HG03342 (cell line): ENCODE measurements around the gene MYO16.
"Not testable (repeated sequence)": the region's sequence is repeated elsewhere in the genome, so short reads cannot be mapped to it uniquely, and the experiment has no call there.

Source experiments
- ATAC-seq: cut with Tn5 transposase; IDR thresholded peaks from one replicate; pipeline ENCODE4 v1.9.1; 2021; ENCODE audit warnings: mild to moderate bottlenecking, moderate library complexity; ENCODE audit not compliant: unreplicated experiment

The MYO16 gene

DNA sequence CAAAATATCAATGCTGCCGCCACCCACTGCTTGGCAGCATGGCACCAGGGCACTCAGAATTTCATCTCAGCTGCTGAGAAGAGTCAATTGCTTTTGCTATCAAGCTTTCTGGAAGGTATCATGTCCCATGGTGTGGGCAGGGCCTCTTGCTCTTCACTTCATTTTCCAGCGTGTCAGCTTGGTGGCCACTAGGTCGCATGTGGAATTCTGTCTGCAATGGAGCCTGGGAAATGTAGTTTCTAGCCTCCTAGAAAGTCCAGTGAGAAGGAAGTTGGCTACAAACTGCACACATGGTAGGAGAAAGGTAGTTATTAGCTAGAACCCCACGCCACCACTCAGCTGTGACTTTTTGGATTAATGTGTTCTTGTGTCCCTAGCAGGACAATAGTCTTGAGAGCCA is 105.3 kb downstream of the MYO16 start:
- ATAC-seq, result no peak

DNA sequence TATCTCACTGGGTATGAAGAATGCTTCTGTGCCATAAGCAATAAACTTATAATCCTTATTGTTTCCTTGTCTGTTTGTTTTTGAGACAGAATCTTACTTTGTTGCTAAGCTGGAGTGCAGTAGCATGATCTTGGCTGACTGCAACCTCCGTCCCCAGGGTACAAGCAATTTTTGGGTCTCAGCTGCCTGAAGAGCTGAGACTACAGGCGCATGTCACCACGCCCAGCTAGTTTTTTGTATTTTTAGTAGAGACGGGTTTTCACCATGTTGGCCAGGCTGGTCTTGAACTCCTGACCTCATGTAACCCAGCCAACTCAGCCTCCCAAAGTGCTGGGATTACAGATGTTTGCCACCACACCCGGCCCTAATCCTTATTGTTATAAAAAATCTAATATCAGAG is 112.5 kb downstream of the MYO16 start:
- ATAC-seq, result no peak

DNA sequence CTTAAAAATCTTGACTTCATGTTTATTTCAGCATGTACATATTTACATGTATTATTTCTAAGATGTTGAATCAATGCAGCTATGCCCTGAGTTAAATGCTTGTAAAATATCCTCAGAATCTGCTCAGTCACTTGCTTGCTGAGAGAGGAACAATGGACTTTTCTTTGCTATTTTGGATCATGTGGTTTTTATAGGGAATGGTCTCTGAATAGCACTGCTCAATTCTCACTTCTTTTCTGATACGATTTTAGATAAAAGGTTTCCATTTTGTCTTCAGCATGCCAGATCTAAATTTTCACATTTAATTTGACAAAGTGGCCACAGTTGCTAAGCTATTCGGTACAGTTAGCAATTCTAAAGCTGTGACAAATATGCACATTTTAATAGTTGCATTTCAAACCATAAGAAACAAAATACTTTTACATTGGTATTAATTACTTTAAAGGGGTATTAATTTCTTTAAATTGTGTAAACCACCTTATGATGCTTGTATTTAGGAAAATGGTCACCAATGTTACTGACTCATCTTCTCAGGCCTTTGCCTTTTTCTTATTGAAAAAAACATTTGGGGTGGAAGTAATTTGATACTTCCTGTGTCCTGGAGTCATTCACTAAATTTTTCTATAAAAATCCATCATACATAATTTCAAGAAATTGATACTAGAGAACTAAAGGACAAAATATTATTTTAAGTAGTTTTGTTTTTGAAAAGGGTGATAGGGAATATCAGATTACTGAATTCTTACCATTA is 113.5 kb downstream of the MYO16 start:
- ATAC-seq, result no peak

DNA sequence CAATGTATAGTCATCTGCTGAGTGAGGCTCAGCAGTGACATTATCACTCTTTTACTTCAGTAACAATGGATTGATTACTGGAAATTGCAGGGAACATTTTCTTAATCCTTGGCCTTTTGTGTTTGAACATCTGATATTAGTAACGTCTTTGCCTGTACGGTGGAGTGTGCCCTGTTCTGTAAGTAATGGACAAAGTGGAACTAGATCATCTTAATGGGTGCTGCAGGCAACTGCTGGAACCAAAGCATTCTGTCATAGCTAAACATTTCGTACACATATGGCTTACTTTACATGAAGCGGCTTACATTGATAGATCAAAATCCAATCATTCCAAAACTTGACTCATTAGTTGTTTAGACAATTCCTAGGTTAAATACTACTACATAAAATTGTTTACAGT is 114.1 kb downstream of the MYO16 start:
- ATAC-seq, result no peak

DNA sequence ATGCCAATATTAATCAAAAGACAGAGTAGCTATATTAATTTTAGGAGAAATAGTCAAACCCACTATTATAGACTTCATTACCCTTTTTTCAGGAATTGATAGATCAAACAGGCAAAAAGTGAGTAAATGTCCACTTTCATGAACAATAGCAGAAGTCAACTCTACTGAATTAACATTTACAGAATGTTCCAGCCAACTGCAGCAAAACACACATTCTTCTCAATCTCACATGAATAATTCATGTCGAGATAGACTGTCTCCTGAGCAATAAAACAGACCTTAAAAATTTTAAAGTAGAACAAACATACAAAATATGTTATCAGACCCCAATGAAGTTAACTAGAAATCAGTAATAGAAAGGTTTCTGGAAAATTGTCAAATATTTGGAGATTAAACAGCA is 118.4 kb downstream of the MYO16 start:
- no peak for ATAC-seq

DNA sequence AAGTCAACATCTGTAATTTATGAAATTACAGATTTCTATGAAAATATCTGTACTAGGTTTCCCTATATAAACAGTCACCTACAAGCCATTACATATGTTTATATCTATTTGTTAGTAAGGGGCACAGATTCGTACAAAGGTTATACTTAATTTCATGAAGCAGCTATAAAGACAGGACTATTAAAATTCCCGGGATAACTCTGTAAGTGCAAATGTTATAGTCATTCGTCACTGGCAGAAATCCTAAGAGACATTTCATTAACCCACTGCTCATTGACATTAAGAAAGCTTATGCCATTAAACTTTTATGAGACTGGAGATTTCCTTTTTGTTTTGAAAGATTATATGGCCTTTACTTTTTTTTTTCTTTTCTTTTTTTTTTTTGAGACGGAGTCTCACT is 122.9 kb downstream of the MYO16 start:
- ATAC-seq, result no peak

DNA sequence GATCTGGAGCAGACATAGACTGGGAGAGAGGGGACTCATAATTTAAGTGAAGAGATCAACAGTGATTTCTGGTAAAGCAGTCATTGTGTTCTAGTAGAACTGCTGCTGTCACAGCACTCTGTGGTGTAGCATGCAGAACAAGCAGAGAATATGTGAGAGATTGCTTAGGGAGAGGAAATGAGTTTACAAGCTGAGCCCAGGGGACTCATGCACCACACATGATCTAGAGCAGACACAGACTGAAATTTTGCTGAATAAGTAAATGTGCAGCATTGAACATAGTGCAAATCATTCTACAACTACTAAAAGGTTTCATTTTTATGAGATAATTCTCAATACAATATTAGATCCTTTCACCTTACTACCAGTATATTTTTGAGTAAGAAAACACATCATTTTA is 125.7 kb downstream of the MYO16 start:
- ATAC-seq, result no peak

DNA sequence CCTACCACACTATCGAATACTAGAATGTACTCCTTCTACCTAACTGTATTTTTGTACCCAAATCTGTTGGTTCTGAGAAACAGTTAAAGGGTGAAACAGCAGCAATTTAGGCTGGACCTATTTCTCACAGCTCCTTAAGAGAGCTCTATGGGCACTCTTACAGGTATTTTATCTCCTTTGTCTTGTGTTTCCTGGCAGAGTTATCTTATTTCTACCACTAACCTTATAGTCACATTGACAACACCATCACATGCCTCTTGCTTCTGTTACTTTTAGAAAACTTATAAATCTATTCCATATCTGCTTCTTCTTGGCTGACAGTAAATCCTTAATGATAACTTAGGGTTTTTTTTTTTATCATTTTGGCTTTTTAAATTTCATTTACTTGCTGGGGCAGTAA is 130.7 kb downstream of the MYO16 start:
- ATAC-seq, result no peak

DNA sequence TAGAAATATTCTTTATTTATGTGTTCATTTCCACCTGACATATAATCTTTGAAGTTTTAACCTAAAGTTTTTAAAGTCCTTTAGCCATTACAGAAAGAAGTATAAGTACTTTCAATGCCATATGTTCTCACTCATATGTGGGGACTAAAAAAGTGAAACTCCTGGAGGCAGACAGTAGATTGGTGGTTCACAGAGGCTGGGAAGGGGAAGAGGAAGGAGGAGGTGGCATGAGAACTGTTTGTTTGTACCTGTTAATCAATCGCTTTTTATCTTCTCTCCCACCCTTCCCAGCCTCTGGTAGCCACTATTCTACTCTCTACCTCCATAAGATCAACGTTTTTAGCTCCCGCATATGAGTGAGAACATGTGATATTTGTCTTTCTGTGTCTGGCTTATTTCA is 131.1 kb downstream of the MYO16 start:
- ATAC-seq, result no peak

DNA sequence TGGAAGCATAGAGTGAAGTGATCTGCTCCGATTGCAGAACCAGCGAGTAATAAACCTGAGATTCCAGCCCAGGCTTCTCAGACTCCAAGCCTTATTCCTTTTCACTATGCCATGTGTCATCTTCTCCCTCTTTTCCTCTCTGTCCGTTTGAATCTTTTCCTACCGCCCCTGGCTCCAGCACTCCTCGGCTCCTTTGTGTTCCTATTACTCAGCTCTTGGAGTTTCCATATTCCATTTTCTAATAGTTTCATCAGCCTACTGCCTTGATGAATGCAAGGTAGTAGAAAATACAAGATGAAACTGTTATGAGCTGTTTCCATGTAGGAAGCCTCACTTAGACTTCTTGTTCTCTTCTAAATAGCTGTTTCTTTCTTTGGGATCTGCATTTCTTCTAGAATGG is 138.6 kb downstream of the MYO16 start:
- no peak for ATAC-seq

DNA sequence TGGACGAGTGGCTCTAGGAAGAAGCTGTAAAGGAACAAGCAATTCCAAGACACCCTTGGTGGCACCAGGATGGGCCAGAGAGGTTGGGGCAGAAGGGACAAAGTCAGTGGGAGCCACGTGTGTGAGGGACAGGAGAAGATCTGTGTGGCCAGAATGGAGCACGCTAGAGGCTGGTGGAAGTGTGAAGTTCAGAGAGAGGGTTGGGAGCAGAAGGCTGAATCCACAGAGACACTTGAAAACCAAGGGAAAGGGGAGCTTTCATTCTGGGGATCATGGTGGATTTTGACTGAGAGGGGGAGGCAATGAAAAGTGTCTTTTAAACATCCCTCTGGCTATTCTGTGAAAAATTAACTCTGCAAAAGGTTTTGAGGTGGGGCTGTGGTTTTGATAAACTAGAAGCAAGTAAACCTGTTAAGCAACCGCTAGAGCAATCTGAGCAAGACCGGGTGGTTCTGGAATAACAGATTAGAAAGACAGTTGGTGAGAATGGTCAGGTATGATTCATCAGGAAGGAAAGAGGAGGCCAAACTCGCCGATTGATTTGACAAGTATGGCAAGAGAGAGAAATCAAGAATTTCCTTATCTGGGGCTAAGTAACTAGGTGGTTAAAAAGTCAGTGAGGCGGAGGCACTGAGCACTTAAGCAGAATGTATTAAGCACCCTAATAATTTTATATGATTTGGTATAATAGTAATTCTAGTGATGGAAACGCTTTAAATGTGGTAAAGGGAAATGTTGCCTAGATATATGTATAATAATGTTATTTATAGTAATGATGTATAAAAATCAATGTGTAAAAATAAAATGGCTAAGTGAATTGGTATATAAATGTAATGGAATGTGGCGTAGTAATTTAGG is 140.0 kb downstream of the MYO16 start:
- ATAC-seq, result no peak

DNA sequence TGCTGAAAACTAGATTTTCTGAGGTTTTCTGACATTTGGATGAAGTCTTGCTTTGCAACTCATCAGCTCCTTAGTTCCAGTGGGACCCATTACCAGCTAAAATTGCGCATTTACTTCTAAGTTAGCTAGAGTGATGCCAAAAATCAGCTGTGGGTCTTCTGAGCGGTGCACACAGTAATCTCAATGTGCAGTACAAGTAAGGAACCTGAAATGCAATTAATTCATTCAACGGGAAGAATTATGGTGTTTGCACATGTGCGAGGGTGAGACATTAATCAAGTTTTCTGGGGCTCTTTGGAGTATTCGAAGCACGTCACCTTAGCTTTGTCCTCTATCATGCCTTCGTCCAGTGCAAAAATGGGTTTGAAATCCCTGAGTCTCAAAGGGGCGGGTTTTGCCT is 146.2 kb downstream of the MYO16 start:
- ATAC-seq, result no peak

DNA sequence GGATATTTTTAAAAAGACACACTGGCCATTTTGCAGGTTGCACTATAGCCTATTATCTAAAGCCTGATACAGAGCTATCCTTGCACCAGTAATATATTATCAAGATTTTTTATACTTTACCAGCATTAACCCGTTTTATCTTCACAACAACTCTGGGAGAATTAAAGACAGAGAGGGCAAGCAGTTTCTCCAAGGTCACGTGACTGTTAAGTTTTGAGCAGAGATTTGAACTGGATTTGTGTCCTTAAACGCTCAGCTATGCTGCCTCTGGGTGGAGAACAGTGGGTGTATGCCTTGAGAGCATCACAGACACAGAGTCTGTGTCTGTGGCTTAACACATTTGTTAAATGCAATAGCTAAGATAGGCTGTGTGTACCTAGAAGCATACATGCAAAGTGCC is 147.2 kb downstream of the MYO16 start:
- ATAC-seq, result no peak

DNA sequence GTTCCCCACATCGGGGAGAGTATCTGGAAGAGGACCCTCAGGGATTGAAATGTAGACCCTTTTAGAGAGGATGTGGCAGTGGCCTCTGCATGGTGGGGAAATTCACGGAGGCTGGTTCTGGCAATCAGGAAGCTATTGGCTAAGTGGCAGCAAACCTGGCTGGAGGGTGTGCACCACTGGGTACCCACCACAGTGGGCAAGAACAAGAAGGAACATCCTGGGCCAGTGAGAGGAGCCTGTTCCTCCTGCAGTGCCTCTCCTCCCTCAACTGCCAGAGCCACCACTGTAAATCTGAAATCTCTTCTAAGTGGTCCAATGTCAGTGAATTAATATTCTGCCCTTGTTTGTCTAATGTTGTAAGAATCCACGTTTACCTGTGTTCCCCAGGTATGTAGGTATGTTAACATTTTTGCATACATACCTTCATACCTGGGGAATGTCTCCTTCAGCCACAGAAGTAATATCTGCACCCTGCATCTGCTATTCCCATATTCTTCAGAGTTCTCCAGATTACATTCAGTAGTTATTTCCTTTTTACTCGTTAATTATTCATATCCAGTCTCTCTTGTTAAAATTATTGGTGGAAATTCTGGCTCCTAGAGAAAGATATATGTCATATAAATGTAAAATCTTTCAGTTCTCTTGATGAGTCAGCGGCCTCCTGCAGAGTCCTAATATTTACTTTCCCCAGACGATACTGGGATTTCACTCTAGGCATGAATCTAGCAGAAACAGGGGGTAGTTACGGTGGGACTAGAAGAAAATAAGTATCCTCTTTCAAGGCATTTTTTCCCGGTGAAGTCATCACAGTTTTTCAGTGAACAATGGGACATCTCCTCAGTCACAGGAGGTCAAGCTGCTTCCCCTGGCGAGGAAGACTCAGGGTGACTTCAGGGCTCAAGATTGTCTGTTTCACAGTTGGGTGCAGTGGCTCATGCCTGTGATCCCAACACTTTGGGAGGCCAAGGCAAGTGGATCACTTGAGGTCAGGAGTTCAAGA is 148.3 kb downstream of the MYO16 start:
- no peak for ATAC-seq

DNA sequence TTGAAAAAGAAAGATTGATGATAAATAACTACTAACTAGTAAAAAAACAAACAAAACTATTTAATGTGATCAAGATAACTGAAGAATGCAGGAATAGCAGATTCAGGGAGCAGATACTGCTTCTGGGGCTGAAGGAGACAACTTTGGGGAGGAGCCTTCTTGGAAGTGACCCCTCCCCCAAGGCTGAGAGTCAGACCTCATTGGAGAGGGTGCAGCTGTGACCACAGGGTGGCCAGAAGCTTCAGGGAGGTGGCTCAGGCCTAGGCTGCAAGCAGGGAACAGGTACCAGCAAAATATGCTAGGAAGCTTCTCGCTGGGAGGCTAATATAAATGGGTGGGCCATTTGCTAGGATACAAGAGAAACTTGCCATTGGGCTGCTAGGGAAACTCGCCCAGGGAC is 149.9 kb downstream of the MYO16 start:
- no peak for ATAC-seq

DNA sequence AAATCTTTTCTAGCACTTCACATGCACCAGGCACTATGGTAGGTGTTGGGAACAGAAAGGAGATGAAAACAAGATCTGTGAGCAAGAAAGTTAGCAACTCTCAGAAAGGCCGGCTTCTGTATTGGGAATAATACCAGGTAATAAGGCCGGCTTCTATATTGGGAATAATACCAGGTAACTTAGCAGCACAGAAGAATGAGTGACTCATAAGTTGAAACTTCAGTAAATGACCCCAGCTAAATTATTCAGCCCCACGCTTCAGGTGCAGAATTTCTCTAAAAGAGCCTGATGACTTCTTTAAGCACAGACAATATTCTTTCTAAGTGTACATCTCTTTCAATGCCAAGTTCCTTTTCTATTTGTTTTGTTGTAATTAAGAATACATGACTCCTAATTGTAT is 151.3 kb downstream of the MYO16 start:
- no peak for ATAC-seq

DNA sequence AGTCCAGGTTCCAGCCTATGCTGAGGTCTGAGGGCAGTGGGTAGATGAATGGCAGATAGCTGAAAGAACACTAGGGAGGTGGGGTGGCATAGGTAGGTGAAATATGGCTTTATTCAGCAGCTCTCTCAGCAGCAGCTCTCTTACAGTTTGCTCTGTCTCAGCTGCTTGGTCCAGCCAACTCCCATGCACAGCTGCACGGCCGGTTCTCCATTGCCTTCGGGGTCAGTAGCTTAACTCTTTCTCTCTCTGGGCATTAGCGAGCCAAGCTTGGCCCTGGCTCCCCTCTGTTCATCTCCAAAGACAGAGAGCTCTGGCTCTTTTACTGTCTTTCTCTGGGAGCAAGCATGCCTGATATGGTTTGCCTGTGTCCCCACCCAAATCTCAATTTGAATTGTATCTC is 151.9 kb downstream of the MYO16 start:
- no peak for ATAC-seq

DNA sequence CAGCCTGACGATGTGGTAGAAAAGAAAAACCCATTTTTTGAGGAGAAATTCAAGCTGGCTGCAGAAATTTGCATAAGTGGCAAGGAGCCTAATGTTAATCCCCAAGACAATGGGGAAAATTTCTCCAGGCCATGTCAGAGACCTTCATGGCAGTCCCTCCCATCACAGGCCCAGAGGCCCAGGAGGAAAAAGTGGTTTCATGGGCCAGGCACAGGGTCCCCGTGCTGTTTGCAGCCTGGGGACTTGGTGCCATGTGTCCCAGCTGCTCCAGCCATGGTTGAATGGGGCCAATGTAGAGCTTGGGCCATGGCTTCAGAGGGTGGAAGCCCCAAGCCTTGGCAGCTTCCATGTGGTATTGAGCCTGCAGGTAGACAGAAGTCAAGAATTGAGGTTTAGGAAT is 153.1 kb downstream of the MYO16 start:
- not testable (repeated sequence) for ATAC-seq

DNA sequence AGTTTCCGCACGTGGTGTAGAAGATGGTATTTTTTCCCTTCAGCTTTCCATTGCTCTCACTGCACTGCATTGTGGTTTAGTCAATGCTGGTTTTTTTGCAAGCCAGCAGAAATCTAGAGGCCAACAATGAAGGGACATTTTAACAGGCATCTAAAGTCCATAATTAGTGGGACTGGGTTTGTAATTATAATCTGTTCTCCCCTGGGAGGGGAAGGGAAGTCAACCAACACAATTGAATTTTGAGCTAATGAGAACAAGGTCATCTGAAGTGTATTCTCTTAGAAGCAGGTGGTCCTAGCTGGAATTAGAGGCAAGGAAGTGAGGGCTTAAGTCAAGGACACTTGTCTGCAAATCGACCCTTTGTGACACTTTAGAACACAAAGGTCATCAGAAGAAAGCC is 156.4 kb downstream of the MYO16 start:
- ATAC-seq, result no peak

DNA sequence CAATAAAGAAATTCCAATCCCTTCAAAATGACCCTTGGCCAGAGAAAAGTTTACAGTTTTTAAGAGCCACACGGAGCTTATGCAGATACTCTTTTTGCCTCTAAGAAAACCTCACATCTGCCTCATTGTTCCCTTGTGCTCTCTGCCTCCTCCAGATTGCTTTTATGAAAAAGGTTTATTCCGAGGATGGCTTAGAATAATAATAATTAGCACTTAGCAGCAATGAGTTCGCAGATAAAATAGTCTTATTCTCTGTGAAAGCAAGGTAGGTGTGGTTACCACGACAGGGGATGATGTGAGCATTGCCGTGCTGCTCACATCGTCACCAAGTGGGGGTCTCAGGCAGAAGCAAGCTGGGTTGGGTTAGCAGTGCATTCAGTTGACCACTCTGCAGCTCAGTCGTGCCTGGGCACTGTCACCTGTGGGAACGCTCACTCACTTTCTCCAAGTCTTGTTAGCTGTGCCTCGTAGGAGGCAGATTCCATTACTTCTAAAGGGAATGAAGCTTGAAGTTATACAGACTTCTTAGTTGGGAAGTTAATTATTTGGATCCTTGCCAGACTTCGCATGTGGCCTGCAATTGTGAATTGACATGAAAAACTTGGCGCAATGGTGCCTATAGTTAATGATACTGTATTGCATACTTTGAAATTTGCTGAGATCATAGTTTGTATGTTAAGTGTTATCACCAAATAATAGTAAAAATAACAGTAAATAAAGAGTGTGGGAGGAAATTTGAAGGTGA is 157.2 kb downstream of the MYO16 start:
- no peak for ATAC-seq
